ENCODE results near the gene MTCP1. TPM values are rescaled to one million over a fixed set of nuclear protein-coding genes. Genes with fewer than 3 reads are reported as not detected.

Gene MTCP1
- total RNA-seq, 1 donor from 2014 or later, result 13.0 TPM

Other genes starting within 250 kb of the MTCP1 start
- not detected in 2 replicates for gene SMIM9, start 236.5 kb downstream of the MTCP1 start, total RNA-seq
- gene F8A1, start 184.8 kb downstream of the MTCP1 start, total RNA-seq, result 18.6 and 18.8 TPM in 2 replicates
- gene F8, start 48.4 kb downstream of the MTCP1 start, total RNA-seq, result 2.7 and 3.4 TPM in 2 replicates
- gene FUNDC2, start 44.3 kb downstream of the MTCP1 start, total RNA-seq, result 87.8 and 92.8 TPM in 2 replicates
- 3.4 and 4.3 TPM in 2 replicates for gene CMC4, start within 50 bp of the MTCP1 start, total RNA-seq
- 31.4 and 35.6 TPM in 2 replicates for gene BRCC3, start 372 bp upstream of the MTCP1 start, total RNA-seq
- gene VBP1, start 145.3 kb upstream of the MTCP1 start, total RNA-seq, result 50.8 and 55.0 TPM in 2 replicates
- 4.6 and 4.8 TPM in 2 replicates for gene RAB39B, start 193.4 kb upstream of the MTCP1 start, total RNA-seq